Measurements from ENCODE around the gene APC. TPM values are rescaled to one million over a fixed set of nuclear protein-coding genes. Genes with fewer than 3 reads are reported as not detected.

The APC gene
- polyA plus RNA-seq, 1 experiment = 14.7 TPM

- TF ChIP-seq, protein P1, sequence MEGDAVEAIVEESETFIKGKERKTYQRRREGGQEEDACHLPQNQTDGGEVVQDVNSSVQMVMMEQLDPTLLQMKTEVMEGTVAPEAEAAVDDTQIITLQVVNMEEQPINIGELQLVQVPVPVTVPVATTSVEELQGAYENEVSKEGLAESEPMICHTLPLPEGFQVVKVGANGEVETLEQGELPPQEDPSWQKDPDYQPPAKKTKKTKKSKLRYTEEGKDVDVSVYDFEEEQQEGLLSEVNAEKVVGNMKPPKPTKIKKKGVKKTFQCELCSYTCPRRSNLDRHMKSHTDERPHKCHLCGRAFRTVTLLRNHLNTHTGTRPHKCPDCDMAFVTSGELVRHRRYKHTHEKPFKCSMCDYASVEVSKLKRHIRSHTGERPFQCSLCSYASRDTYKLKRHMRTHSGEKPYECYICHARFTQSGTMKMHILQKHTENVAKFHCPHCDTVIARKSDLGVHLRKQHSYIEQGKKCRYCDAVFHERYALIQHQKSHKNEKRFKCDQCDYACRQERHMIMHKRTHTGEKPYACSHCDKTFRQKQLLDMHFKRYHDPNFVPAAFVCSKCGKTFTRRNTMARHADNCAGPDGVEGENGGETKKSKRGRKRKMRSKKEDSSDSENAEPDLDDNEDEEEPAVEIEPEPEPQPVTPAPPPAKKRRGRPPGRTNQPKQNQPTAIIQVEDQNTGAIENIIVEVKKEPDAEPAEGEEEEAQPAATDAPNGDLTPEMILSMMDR (IDR thresholded peaks at IDR 0.05; ENCODE audit: insufficient read depth, low read depth, low read length) = no peak
- H3K4me3 ChIP-seq (ENCODE audit: low read depth, low read length) = no peak overlapping the region
- peaks cover 1% of the 10 kb centered on the region for H3K36me3 ChIP-seq (ENCODE audit: control insufficient read depth, insufficient read depth, low read length)
- CTCF ChIA-PET = interaction anchor here (1.3 to 5.5 kb wide), 2 partner anchors 14 to 221 kb away, joined by 3 to 32 read pairs; no protein-coding TSS in a partner anchor
- DNase-seq (ENCODE audit: low read depth) = no peak
- POLR2A ChIA-PET = no interaction called here
- no peaks in the 10 kb centered on the region for H3K27me3 ChIP-seq (ENCODE audit: control insufficient read depth, insufficient read depth, low read length)
Observed at GRCh38 chr5:112772124-112772523, 34.4 kb downstream of the APC start.

GRCh38 chr5:112776301-112776856 is 38.7 kb downstream of the APC start:
- H3K27me3 ChIP-seq (ENCODE audit: control insufficient read depth, insufficient read depth, low read length) = no peaks in the 10 kb centered on the region
- DNase-seq (ENCODE audit: low read depth) = peak; percentile 31
- ChIA-PET POLR2A (no interaction called here), CTCF (no interaction called here)
- H3K4me3 ChIP-seq (ENCODE audit: low read depth, low read length) = no peak overlapping the region
- TF ChIP-seq, protein P1 (IDR thresholded peaks at IDR 0.05; ENCODE audit: insufficient read depth, low read depth, low read length) = no peak
- peaks cover 3% of the 10 kb centered on the region for H3K36me3 ChIP-seq (ENCODE audit: control insufficient read depth, insufficient read depth, low read length)

DNA sequence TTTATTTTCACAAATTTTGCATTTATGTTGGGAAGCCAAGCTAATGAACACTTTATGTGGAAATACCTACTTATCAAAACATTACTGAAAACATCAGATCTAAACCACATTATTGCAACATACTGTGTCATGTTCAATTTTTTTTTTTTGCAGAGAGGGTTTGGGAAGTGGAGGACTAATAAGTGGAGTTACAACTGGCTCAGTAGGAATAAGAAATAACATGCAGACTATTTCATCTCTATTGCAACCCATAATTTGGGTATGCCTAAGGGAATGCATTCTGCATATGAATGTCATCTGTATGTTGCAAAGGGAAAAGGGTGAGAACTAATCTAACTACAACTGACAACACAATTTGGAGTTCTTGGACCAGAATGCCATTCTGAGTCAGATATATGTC is 41.8 kb downstream of the APC start:
- CTCF ChIA-PET = interaction anchor here (0.7 to 1.6 kb wide), 2 partner anchors 228 to 313 kb away, joined by 4 read pairs; no protein-coding TSS in a partner anchor
- H3K27me3 ChIP-seq (ENCODE audit: control insufficient read depth, insufficient read depth, low read length) = no peaks in the 10 kb centered on the region
- peaks cover 6% of the 10 kb centered on the region for H3K36me3 ChIP-seq (ENCODE audit: control insufficient read depth, insufficient read depth, low read length)
- TF ChIP-seq, protein P1 (IDR thresholded peaks at IDR 0.05; ENCODE audit: insufficient read depth, low read depth, low read length) = no peak
- no peak overlapping the region for H3K4me3 ChIP-seq (ENCODE audit: low read depth, low read length)
- POLR2A ChIA-PET = interaction anchor here (0.6 kb wide), 1 partner anchor 10 kb away, joined by 6 read pairs; no protein-coding TSS in a partner anchor
- peak; percentile 39 for DNase-seq (ENCODE audit: low read depth)

GRCh38 chr5:112784726-112785125 is 47.0 kb downstream of the APC start:
- POLR2A ChIA-PET = no interaction called here
- TF ChIP-seq, protein P1 (IDR thresholded peaks at IDR 0.05; ENCODE audit: insufficient read depth, low read depth, low read length) = no peak
- no peak for DNase-seq (ENCODE audit: low read depth)
- H3K27me3 ChIP-seq (ENCODE audit: control insufficient read depth, insufficient read depth, low read length) = no peaks in the 10 kb centered on the region
- CTCF ChIA-PET = interaction anchor here (1.2 kb wide), 1 partner anchor 17 kb away, joined by 3 read pairs; no protein-coding TSS in a partner anchor
- peaks cover 4% of the 10 kb centered on the region; the same call in 1 of the 2 replicates for H3K36me3 ChIP-seq (ENCODE audit: control insufficient read depth, insufficient read depth, low read length)
- no peak overlapping the region for H3K4me3 ChIP-seq (ENCODE audit: low read depth, low read length)

DNA sequence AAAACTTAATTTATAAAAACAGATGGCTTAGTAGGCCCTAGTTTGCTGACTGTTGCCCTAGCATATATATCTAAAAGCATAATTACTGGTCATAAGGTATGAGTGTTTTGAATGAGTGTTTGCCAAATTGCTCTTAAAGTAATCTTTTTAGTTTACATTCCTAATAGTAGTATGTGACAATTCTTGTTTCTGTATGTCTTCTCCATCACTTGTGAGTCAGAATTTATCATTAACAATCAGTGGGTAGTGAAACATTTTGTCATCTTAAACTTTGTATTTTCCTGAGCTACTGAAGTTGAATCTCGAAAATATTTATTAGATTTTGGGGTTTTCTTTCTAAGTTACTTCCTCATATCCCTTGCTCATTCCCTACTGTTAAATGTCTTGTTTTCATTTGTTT is 49.6 kb downstream of the APC start:
- ChIA-PET CTCF (interaction anchor here (0.5 to 1.3 kb wide), 4 partner anchors 110 to 441 kb away, joined by 3 read pairs; no protein-coding TSS in a partner anchor), POLR2A (no interaction called here)
- H3K36me3 ChIP-seq (ENCODE audit: control insufficient read depth, insufficient read depth, low read length) = no peaks in the 10 kb centered on the region
- no peak for DNase-seq (ENCODE audit: low read depth)
- H3K4me3 ChIP-seq (ENCODE audit: low read depth, low read length) = no peak overlapping the region
- TF ChIP-seq, protein P1 (IDR thresholded peaks at IDR 0.05; ENCODE audit: insufficient read depth, low read depth, low read length) = no peak
- H3K27me3 ChIP-seq (ENCODE audit: control insufficient read depth, insufficient read depth, low read length) = no peaks in the 10 kb centered on the region
